Endodermal cell (in vitro differentiated cells): ENCODE data around the gene AFF1. TPM values are rescaled to one million over a fixed set of nuclear protein-coding genes. Genes with fewer than 3 reads are reported as not detected.

ENCODE experiments used
- DNase-seq: peaks from one replicate; pipeline ENCODE4 v3.0.0-alpha.2; 2017
- H3K27ac ChIP-seq: 2 replicates; pipeline ENCODE4 v1.5.1; 2013; ENCODE audit warnings: mild to moderate bottlenecking, low read depth, low read length, moderate library complexity
- H3K27me3 ChIP-seq: 2 replicates; pipeline ENCODE4 v1.6.1; 2013; ENCODE audit warnings: mild to moderate bottlenecking, low read length, moderate library complexity; ENCODE audit not compliant: insufficient read depth, control insufficient read depth, poor library complexity, severe bottlenecking
- H3K36me3 ChIP-seq: 2 replicates; pipeline ENCODE4 v1.7.0; 2013; ENCODE audit warnings: mild to moderate bottlenecking, low read length, moderate library complexity; ENCODE audit not compliant: control insufficient read depth, insufficient read depth
- H3K4me1 ChIP-seq: one replicate; pipeline ENCODE4 v1.7.0; 2013; ENCODE audit warnings: low read length; ENCODE audit not compliant: control insufficient read depth, insufficient read depth
- H3K4me3 ChIP-seq: 2 replicates; pipeline ENCODE4 v1.5.1; 2013; ENCODE audit warnings: mild to moderate bottlenecking, low read length, moderate library complexity
- H3K9ac ChIP-seq: 2 replicates; pipeline ENCODE4 v1.6.1; 2013; ENCODE audit warnings: mild to moderate bottlenecking, low read length, moderate library complexity; ENCODE audit not compliant: poor library complexity, severe bottlenecking; ENCODE audit errors: extremely low read depth
- H3K9me3 ChIP-seq: 2 replicates; pipeline ENCODE4 v1.6.1; 2013; ENCODE audit warnings: mild to moderate bottlenecking, low read length, moderate library complexity; ENCODE audit not compliant: control insufficient read depth
- H3K27ac Mint-ChIP-seq: 2 replicates; pipeline ENCODE4 v1.8.0; 2020; ENCODE audit warnings: mixed read lengths
- H3K27me3 Mint-ChIP-seq: 2 replicates; pipeline ENCODE4 v1.8.0; 2021; ENCODE audit warnings: mild to moderate bottlenecking, mixed read lengths; ENCODE audit not compliant: insufficient read depth
- H3K36me3 Mint-ChIP-seq: 2 replicates; pipeline ENCODE4 v1.8.0; 2020; ENCODE audit warnings: low read depth, mixed read lengths
- H3K4me1 Mint-ChIP-seq: 2 replicates; pipeline ENCODE4 v1.8.0; 2020; ENCODE audit warnings: mixed read lengths
- H3K4me3 Mint-ChIP-seq: 2 replicates; pipeline ENCODE4 v1.8.0; 2020; ENCODE audit warnings: mild to moderate bottlenecking, moderate library complexity, mixed read lengths
- H3K9me3 Mint-ChIP-seq: 2 replicates; pipeline ENCODE4 v1.8.0; 2020; ENCODE audit warnings: mild to moderate bottlenecking, mixed read lengths
- WGBS, 2 experiments: methylation state at CpG; one replicate each; pipeline versions ENCODE4 v1.1.5 to v1.1.7; 2013; ENCODE audit warnings: missing lambda C conversion rate in 2 of 2, mixed read lengths in 1 of 2; ENCODE audit not compliant: insufficient coverage in 1 of 2, insufficient read length in 1 of 2; 5-methylcytosine and 5-hydroxymethylcytosine counted together
- total RNA-seq, 2 donors: library from RNA; stranded (reverse); fragmentation: NEBNext Ultra II Directional in 1 of 2; extraction: Animal tissue kit (Norgen Biotek cat#: 25700) in 1 of 2; gene quantifications; 2 replicates in 1 of 2; 3 replicates in 1 of 2; pipeline ENCODE4 v1.2.1, GENCODE V29; 2021
- TF ChIP-seq, protein P1 (sequence below): fragments of 200-600 bp; sonication (generic); conservative IDR thresholded peaks from 2 replicates; pipeline ENCODE4 v1.5.0; 2021; ENCODE audit warnings: antibody characterized with exemption, mild to moderate bottlenecking

AFF1 gene
- total RNA-seq, 2 donors from 2014 or later = 134 to 171 TPM

DNA sequence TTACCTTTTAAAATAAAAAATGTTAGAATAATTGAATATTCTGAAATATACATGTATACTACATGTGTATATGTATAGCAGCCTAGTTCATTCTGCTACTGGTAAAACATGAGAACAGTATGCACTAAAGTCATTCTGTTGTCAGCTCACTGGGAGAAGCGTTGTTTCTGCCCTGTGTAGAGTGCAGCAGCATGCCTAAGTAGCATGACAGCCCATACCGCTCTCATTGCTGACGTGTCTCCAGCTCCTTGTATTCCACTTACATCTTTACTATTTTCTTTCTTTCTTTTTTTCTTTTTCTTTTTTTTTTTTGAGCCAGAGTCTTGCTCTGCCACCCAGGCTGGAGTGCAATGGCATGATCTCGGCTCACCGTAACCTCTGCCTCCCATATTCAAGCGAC is 194.9 kb downstream of the AFF1 start:
- no peak overlapping the region for H3K4me3 Mint-ChIP-seq
- DNase-seq = no peak
- peaks cover 94% of the 10 kb centered on the region for H3K36me3 Mint-ChIP-seq
- Histone ChIP-seq H3K27me3 (no peaks in the 10 kb centered on the region), H3K4me1 (no peaks in the 10 kb centered on the region), H3K4me3 (no peak overlapping the region), H3K9me3 (peaks cover 5% of the 10 kb centered on the region), H3K36me3 (peaks cover 100% of the 10 kb centered on the region), H3K9ac (no peak overlapping the region), H3K27ac (no peak overlapping the region)
- TF ChIP-seq, protein P1, sequence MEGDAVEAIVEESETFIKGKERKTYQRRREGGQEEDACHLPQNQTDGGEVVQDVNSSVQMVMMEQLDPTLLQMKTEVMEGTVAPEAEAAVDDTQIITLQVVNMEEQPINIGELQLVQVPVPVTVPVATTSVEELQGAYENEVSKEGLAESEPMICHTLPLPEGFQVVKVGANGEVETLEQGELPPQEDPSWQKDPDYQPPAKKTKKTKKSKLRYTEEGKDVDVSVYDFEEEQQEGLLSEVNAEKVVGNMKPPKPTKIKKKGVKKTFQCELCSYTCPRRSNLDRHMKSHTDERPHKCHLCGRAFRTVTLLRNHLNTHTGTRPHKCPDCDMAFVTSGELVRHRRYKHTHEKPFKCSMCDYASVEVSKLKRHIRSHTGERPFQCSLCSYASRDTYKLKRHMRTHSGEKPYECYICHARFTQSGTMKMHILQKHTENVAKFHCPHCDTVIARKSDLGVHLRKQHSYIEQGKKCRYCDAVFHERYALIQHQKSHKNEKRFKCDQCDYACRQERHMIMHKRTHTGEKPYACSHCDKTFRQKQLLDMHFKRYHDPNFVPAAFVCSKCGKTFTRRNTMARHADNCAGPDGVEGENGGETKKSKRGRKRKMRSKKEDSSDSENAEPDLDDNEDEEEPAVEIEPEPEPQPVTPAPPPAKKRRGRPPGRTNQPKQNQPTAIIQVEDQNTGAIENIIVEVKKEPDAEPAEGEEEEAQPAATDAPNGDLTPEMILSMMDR = no peak
- H3K4me1 Mint-ChIP-seq = peaks cover 19% of the 10 kb centered on the region
- peaks cover 3% of the 10 kb centered on the region for H3K9me3 Mint-ChIP-seq
- 94% methylated on average over 4 to 6 of the region's 6 CpGs for WGBS, 2 experiments
- no peak overlapping the region for H3K27ac Mint-ChIP-seq
- H3K27me3 Mint-ChIP-seq = no peaks in the 10 kb centered on the region

DNA sequence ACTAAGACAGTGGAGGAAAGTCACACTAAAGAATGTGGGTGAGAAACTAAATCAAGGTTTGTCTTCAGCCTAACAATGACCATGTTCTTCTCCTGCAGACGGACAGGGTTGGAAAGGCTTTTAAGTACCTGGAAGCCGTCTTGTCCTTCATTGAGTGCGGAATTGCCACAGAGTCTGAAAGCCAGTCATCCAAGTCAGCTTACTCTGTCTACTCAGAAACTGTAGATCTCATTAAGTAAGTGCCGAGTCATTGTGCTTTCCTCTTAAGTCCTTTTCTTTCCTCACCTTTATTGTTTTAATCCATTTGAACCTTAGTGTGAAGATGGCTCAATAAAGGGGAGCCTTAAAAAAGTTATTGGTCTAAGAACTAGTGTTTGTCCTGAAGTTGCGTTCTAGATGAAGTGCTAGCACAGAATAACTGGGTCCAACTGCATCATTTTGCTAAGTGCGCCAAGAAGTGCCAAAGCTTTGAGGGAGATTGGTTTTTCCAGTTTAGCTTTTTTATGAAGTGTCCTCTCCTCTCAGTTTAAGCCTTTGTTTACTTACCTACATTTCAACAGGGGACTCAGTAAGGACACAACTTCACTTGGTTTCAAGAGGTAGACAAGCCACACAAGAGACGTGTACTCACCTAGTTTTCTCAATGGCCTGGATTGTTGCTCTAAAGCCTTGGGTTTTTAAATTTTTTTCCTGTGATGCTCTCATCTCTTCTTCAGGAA is 196.3 kb downstream of the AFF1 start:
- peak overlapping the region; percentile 90 for H3K27ac Mint-ChIP-seq
- Histone ChIP-seq H3K36me3 (peaks cover 100% of the 10 kb centered on the region), H3K4me3 (no peak overlapping the region), H3K9ac (no peak overlapping the region), H3K9me3 (peaks cover 5% of the 10 kb centered on the region), H3K27me3 (no peaks in the 10 kb centered on the region), H3K4me1 (no peaks in the 10 kb centered on the region), H3K27ac (no peak overlapping the region)
- peaks cover 19% of the 10 kb centered on the region for H3K4me1 Mint-ChIP-seq
- H3K36me3 Mint-ChIP-seq = peaks cover 93% of the 10 kb centered on the region
- no peak for DNase-seq
- peaks cover 3% of the 10 kb centered on the region for H3K9me3 Mint-ChIP-seq
- H3K27me3 Mint-ChIP-seq = no peaks in the 10 kb centered on the region
- TF ChIP-seq, protein P1 = no peak
- no peak overlapping the region for H3K4me3 Mint-ChIP-seq
- 95 to 97% methylated on average over 6 to 7 of the region's 7 CpGs for whole genome bisulfite sequencing, 2 experiments

DNA sequence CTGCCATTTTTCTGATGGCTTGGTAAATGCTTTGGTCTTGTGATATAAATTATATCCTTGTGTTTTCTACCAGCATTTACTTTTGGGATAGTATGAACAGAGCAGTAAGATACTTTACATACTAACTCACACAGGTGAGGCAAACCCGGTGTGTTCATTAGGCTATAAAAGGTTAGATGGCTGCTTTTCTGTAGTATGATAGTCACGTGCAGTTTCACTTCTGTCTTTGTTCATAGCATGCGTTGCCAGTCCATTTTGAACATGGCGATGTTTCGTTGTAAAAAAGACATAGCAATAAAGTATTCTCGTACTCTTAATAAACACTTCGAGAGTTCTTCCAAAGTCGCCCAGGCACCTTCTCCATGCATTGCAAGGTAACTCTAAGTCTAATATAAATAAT is 197.2 kb downstream of the AFF1 start:
- Mint-ChIP-seq H3K9me3 (peaks cover 3% of the 10 kb centered on the region), H3K4me1 (peaks cover 19% of the 10 kb centered on the region), H3K27me3 (no peaks in the 10 kb centered on the region), H3K36me3 (peaks cover 91% of the 10 kb centered on the region), H3K27ac (no peak overlapping the region), H3K4me3 (no peak overlapping the region)
- H3K27me3 ChIP-seq = no peaks in the 10 kb centered on the region
- 98 to 100% methylated on average over 7 to 8 of the region's 8 CpGs for WGBS, 2 experiments
- DNase-seq = no peak
- no peaks in the 10 kb centered on the region for H3K4me1 ChIP-seq
- H3K9me3 ChIP-seq = peaks cover 5% of the 10 kb centered on the region
- H3K9ac ChIP-seq = no peak overlapping the region
- H3K36me3 ChIP-seq = peaks cover 100% of the 10 kb centered on the region
- H3K27ac ChIP-seq = no peak overlapping the region
- no peak overlapping the region for H3K4me3 ChIP-seq
- TF ChIP-seq, protein P1 = no peak
